ENCODE results near the gene MMS22L. TPM values are rescaled to one million over a fixed set of nuclear protein-coding genes. Genes with fewer than 3 reads are reported as not detected.

Gene MMS22L
- total and polyA plus RNA-seq, 4 donors, result 0.50 to 10.8 (median 4.1) TPM

GRCh38 chr6:97123112-97123511 lies 159.9 kb downstream of the MMS22L start:
- Histone ChIP-seq H3K36me3 (ENCODE audit: control insufficient read depth in 1 of 2, insufficient read depth in 2 of 2, low read length in 1 of 2) (no peaks in the 10 kb centered on the region), H3K4me3 (ENCODE audit: low read length in 2 of 2) (no peak overlapping the region), H3K9me3 (ENCODE audit: control insufficient read depth, low read length) (peaks cover 6% of the 10 kb centered on the region), H3K4me1 (ENCODE audit: control insufficient read depth in 1 of 2, insufficient read depth in 2 of 2, low read length in 2 of 2) (no peaks in the 10 kb centered on the region), H3K27me3 (ENCODE audit: control insufficient read depth in 1 of 2, insufficient read depth in 2 of 2, low read length in 1 of 2) (no peaks in the 10 kb centered on the region), H3K27ac (ENCODE audit: low read depth in 1 of 2, low read length in 2 of 2) (no peak overlapping the region)
- ATAC-seq (ENCODE audit: low FRiP score), result no peak
- WGBS, 2 donors, result 40 to 51% methylated on average over 3 of the region's 3 CpGs
- intact Hi-C loops (cut with DNase I), result no loop called here
- DNase-seq, result no peak

- ATAC-seq (ENCODE audit: low FRiP score) (no peak), DNase-seq (no peak)
- WGBS, 2 donors, result 95 to 98% methylated on average over 2 of the region's 2 CpGs
- Histone ChIP-seq H3K27me3 (ENCODE audit: control insufficient read depth in 1 of 2, insufficient read depth in 2 of 2, low read length in 1 of 2) (no peaks in the 10 kb centered on the region), H3K27ac (ENCODE audit: low read depth in 1 of 2, low read length in 2 of 2) (no peak overlapping the region), H3K4me3 (ENCODE audit: low read length in 2 of 2) (no peak overlapping the region), H3K4me1 (ENCODE audit: control insufficient read depth in 1 of 2, insufficient read depth in 2 of 2, low read length in 2 of 2) (no peaks in the 10 kb centered on the region), H3K9me3 (ENCODE audit: control insufficient read depth, low read length) (peaks cover 6% of the 10 kb centered on the region), H3K36me3 (ENCODE audit: control insufficient read depth in 1 of 2, insufficient read depth in 2 of 2, low read length in 1 of 2) (no peaks in the 10 kb centered on the region)
- intact Hi-C loops (cut with DNase I), result no loop called here
Observed at GRCh38 chr6:97120511-97120910, 162.5 kb downstream of the MMS22L start.

GRCh38 chr6:97114645-97115044 lies 168.4 kb downstream of the MMS22L start:
- intact Hi-C loops (cut with DNase I), result no loop called here
- no peak for ATAC-seq (ENCODE audit: low FRiP score)
- no peak for DNase-seq
- no peaks in the 10 kb centered on the region for H3K27me3 ChIP-seq (ENCODE audit: control insufficient read depth in 1 of 2, insufficient read depth in 2 of 2, low read length in 1 of 2)
- H3K36me3 ChIP-seq (ENCODE audit: control insufficient read depth in 1 of 2, insufficient read depth in 2 of 2, low read length in 1 of 2), result peaks cover 0 to 3% of the 10 kb centered on the region in 2 donors
- H3K27ac ChIP-seq (ENCODE audit: low read depth in 1 of 2, low read length in 2 of 2), result no peak overlapping the region
- no peak overlapping the region for H3K4me3 ChIP-seq (ENCODE audit: low read length in 2 of 2)
- H3K4me1 ChIP-seq (ENCODE audit: control insufficient read depth in 1 of 2, insufficient read depth in 2 of 2, low read length in 2 of 2), result no peaks in the 10 kb centered on the region
- peaks cover 6% of the 10 kb centered on the region for H3K9me3 ChIP-seq (ENCODE audit: control insufficient read depth, low read length)

GRCh38 chr6:97113170-97113569 lies 169.8 kb downstream of the MMS22L start:
- WGBS, 2 donors, result 81 to 89% methylated on average over 1 of the region's 1 CpG
- DNase-seq (no peak), ATAC-seq (ENCODE audit: low FRiP score) (no peak)
- no peak overlapping the region for H3K27ac ChIP-seq (ENCODE audit: low read depth in 1 of 2, low read length in 2 of 2)
- no peak overlapping the region for H3K4me3 ChIP-seq (ENCODE audit: low read length in 2 of 2)
- no peaks in the 10 kb centered on the region for H3K4me1 ChIP-seq (ENCODE audit: control insufficient read depth in 1 of 2, insufficient read depth in 2 of 2, low read length in 2 of 2)
- intact Hi-C loops (cut with DNase I), result no loop called here
- H3K36me3 ChIP-seq (ENCODE audit: control insufficient read depth in 1 of 2, insufficient read depth in 2 of 2, low read length in 1 of 2), result peaks cover 0 to 3% of the 10 kb centered on the region in 2 donors
- H3K27me3 ChIP-seq (ENCODE audit: control insufficient read depth in 1 of 2, insufficient read depth in 2 of 2, low read length in 1 of 2), result no peaks in the 10 kb centered on the region
- peaks cover 5% of the 10 kb centered on the region for H3K9me3 ChIP-seq (ENCODE audit: control insufficient read depth, low read length)

- ATAC-seq (ENCODE audit: low FRiP score), result no peak
- no peaks in the 10 kb centered on the region for H3K4me1 ChIP-seq (ENCODE audit: control insufficient read depth in 1 of 2, insufficient read depth in 2 of 2, low read length in 2 of 2)
Observed at GRCh38 chr6:97111243-97111642, 171.8 kb downstream of the MMS22L start.

GRCh38 chr6:97110626-97111025 lies 172.4 kb downstream of the MMS22L start:
- no peaks in the 10 kb centered on the region for H3K27me3 ChIP-seq (ENCODE audit: control insufficient read depth in 1 of 2, insufficient read depth in 2 of 2, low read length in 1 of 2)
- peaks cover 5% of the 10 kb centered on the region for H3K9me3 ChIP-seq (ENCODE audit: control insufficient read depth, low read length)
- DNase-seq (no peak), ATAC-seq (ENCODE audit: low FRiP score) (no peak)
- intact Hi-C loops (cut with DNase I), result no loop called here
- H3K4me3 ChIP-seq (ENCODE audit: low read length in 2 of 2), result no peak overlapping the region
- H3K27ac ChIP-seq (ENCODE audit: low read depth in 1 of 2, low read length in 2 of 2), result no peak overlapping the region
- whole genome bisulfite sequencing, 2 donors, result 38 to 41% methylated on average over 6 of the region's 6 CpGs
- H3K36me3 ChIP-seq (ENCODE audit: control insufficient read depth in 1 of 2, insufficient read depth in 2 of 2, low read length in 1 of 2), result peaks cover 0 to 3% of the 10 kb centered on the region in 2 donors
- H3K4me1 ChIP-seq (ENCODE audit: control insufficient read depth in 1 of 2, insufficient read depth in 2 of 2, low read length in 2 of 2), result no peaks in the 10 kb centered on the region

More at GRCh38 chr6:97111243-97111642, 171.8 kb downstream of the MMS22L start:
- Histone ChIP-seq H3K4me3 (ENCODE audit: low read length in 2 of 2) (no peak overlapping the region), H3K36me3 (ENCODE audit: control insufficient read depth in 1 of 2, insufficient read depth in 2 of 2, low read length in 1 of 2) (peaks cover 0 to 3% of the 10 kb centered on the region in 2 donors), H3K9me3 (ENCODE audit: control insufficient read depth, low read length) (peaks cover 5% of the 10 kb centered on the region), H3K27me3 (ENCODE audit: control insufficient read depth in 1 of 2, insufficient read depth in 2 of 2, low read length in 1 of 2) (no peaks in the 10 kb centered on the region), H3K27ac (ENCODE audit: low read depth in 1 of 2, low read length in 2 of 2) (no peak overlapping the region)
- 94 to 96% methylated on average over 8 of the region's 8 CpGs for WGBS, 2 donors
- intact Hi-C loops (cut with DNase I), result no loop called here
- no peak for DNase-seq

- no peak overlapping the region for H3K27ac ChIP-seq (ENCODE audit: low read depth in 1 of 2, low read length in 2 of 2)
- ATAC-seq (ENCODE audit: low FRiP score), result no peak
- 61 to 64% methylated on average over 5 of the region's 5 CpGs for WGBS, 2 donors
- H3K9me3 ChIP-seq (ENCODE audit: control insufficient read depth, low read length), result peaks cover 5% of the 10 kb centered on the region
- H3K27me3 ChIP-seq (ENCODE audit: control insufficient read depth in 1 of 2, insufficient read depth in 2 of 2, low read length in 1 of 2), result no peaks in the 10 kb centered on the region
- peaks cover 0 to 3% of the 10 kb centered on the region in 2 donors for H3K36me3 ChIP-seq (ENCODE audit: control insufficient read depth in 1 of 2, insufficient read depth in 2 of 2, low read length in 1 of 2)
- H3K4me3 ChIP-seq (ENCODE audit: low read length in 2 of 2), result no peak overlapping the region
- H3K4me1 ChIP-seq (ENCODE audit: control insufficient read depth in 1 of 2, insufficient read depth in 2 of 2, low read length in 2 of 2), result no peaks in the 10 kb centered on the region
- no peak for DNase-seq
- intact Hi-C loops (cut with DNase I), result no loop called here
Observed at GRCh38 chr6:97110149-97110548, 172.9 kb downstream of the MMS22L start.

GRCh38 chr6:97109444-97109843 lies 173.6 kb downstream of the MMS22L start:
- no peaks in the 10 kb centered on the region for H3K4me1 ChIP-seq (ENCODE audit: control insufficient read depth in 1 of 2, insufficient read depth in 2 of 2, low read length in 2 of 2)
- intact Hi-C loops (cut with DNase I), result no loop called here
- 71 to 75% methylated on average over 4 of the region's 4 CpGs for WGBS, 2 donors
- H3K27ac ChIP-seq (ENCODE audit: low read depth in 1 of 2, low read length in 2 of 2), result no peak overlapping the region
- no peak for ATAC-seq (ENCODE audit: low FRiP score)
- peaks cover 5% of the 10 kb centered on the region for H3K9me3 ChIP-seq (ENCODE audit: control insufficient read depth, low read length)
- H3K27me3 ChIP-seq (ENCODE audit: control insufficient read depth in 1 of 2, insufficient read depth in 2 of 2, low read length in 1 of 2), result no peaks in the 10 kb centered on the region
- peaks cover 0 to 3% of the 10 kb centered on the region in 2 donors for H3K36me3 ChIP-seq (ENCODE audit: control insufficient read depth in 1 of 2, insufficient read depth in 2 of 2, low read length in 1 of 2)
- no peak for DNase-seq
- H3K4me3 ChIP-seq (ENCODE audit: low read length in 2 of 2), result no peak overlapping the region

- ATAC-seq (ENCODE audit: low FRiP score) (no peak), DNase-seq (no peak)
- Histone ChIP-seq H3K4me3 (ENCODE audit: low read length in 2 of 2) (no peak overlapping the region), H3K27me3 (ENCODE audit: control insufficient read depth in 1 of 2, insufficient read depth in 2 of 2, low read length in 1 of 2) (no peaks in the 10 kb centered on the region), H3K4me1 (ENCODE audit: control insufficient read depth in 1 of 2, insufficient read depth in 2 of 2, low read length in 2 of 2) (no peaks in the 10 kb centered on the region), H3K36me3 (ENCODE audit: control insufficient read depth in 1 of 2, insufficient read depth in 2 of 2, low read length in 1 of 2) (no peaks in the 10 kb centered on the region), H3K9me3 (ENCODE audit: control insufficient read depth, low read length) (no peaks in the 10 kb centered on the region), H3K27ac (ENCODE audit: low read depth in 1 of 2, low read length in 2 of 2) (no peak overlapping the region)
- WGBS, 2 donors, result 86 to 90% methylated on average over 1 of the region's 1 CpG
- intact Hi-C loops (cut with DNase I), result no loop called here
Observed at GRCh38 chr6:97102145-97102790, 180.7 kb downstream of the MMS22L start.
